Neural cell (in vitro differentiated cells): Measurements from ENCODE around the gene SLC22A14. TPM values are rescaled to one million over a fixed set of nuclear protein-coding genes. Genes with fewer than 3 reads are reported as not detected.

Source experiments
- H2AFZ ChIP-seq: fragments of 200-600, 300-800 bp; sonication (generic), shearing (Covaris generic); 2 replicates; pipeline ENCODE4 v1.6.0; 2014; ENCODE audit warnings: low read depth, mild to moderate bottlenecking, antibody characterized with exemption, low read length, moderate library complexity
- H3F3A ChIP-seq: fragments of 200-600 bp; shearing (Covaris generic); 2 replicates; pipeline ENCODE4 v1.6.1; 2016; ENCODE audit warnings: mild to moderate bottlenecking, moderate library complexity, mixed read lengths, antibody characterized with exemption, low read length; ENCODE audit not compliant: insufficient read depth, poor library complexity, severe bottlenecking
- H3K27ac ChIP-seq: fragments of 200-600, 300-800 bp; sonication (generic), shearing (Covaris generic); 2 replicates; pipeline ENCODE4 v1.5.1; 2014; ENCODE audit warnings: mild to moderate bottlenecking, low read length, moderate library complexity
- H3K27me3 ChIP-seq: fragments of 300-800, 200-600 bp; sonication (generic), shearing (Covaris generic); 2 replicates; pipeline ENCODE4 v1.6.0; 2014; ENCODE audit warnings: mild to moderate bottlenecking, low read depth, low read length, moderate library complexity; ENCODE audit not compliant: insufficient read depth
- H3K36me3 ChIP-seq: fragments of 300-800, 200-600 bp; sonication (generic), shearing (Covaris generic); 2 replicates; pipeline ENCODE4 v1.5.1; 2014; ENCODE audit warnings: mild to moderate bottlenecking, antibody characterized with exemption, low read length, moderate library complexity; ENCODE audit not compliant: insufficient read depth
- H3K4me2 ChIP-seq: fragments of 300-800, 200-600 bp; sonication (generic), shearing (Covaris generic); 2 replicates; pipeline ENCODE4 v1.6.0; 2014; ENCODE audit warnings: mild to moderate bottlenecking, low read length
- H3K4me3 ChIP-seq: fragments of 300-800, 200-600 bp; sonication (generic), shearing (Covaris generic); 2 replicates; pipeline ENCODE4 v1.5.1; 2014; ENCODE audit warnings: mild to moderate bottlenecking, low read length, moderate library complexity
- H3K79me2 ChIP-seq: fragments of 200-600 bp; shearing (Covaris generic); replicated peaks from 2 replicates; pipeline ENCODE4 v1.6.0; 2014; ENCODE audit warnings: mild to moderate bottlenecking, low read length, moderate library complexity; ENCODE audit not compliant: insufficient read depth
- H3K9ac ChIP-seq: fragments of 300-800, 200-600 bp; sonication (generic), shearing (Covaris generic); 2 replicates; pipeline ENCODE4 v1.6.1; 2016; ENCODE audit warnings: mild to moderate bottlenecking, low read length, mixed read lengths
- H3K9me2 ChIP-seq: fragments of 200-600 bp; shearing (Covaris generic); 2 replicates; pipeline ENCODE4 v1.6.1; 2016; ENCODE audit warnings: mild to moderate bottlenecking, low read length, mixed read lengths; ENCODE audit not compliant: insufficient read depth
- H3K9me3 ChIP-seq: fragments of 200-600, 300-800 bp; sonication (generic), shearing (Covaris generic); 2 replicates; pipeline ENCODE4 v1.6.1; 2016; ENCODE audit warnings: mild to moderate bottlenecking, mixed run types, low read length, moderate library complexity, mixed read lengths
- H4K20me1 ChIP-seq: fragments of 200-600 bp; shearing (Covaris generic); 2 replicates; pipeline ENCODE4 v1.6.1; 2016; ENCODE audit warnings: mild to moderate bottlenecking, mixed run types; ENCODE audit not compliant: insufficient read depth
- EP300 ChIP-seq: fragments of 450-650 bp; conservative IDR thresholded peaks from 2 replicates; pipeline ENCODE4 v1.6.1; 2014; ENCODE audit warnings: antibody characterized with exemption, mild to moderate bottlenecking, moderate library complexity; ENCODE audit not compliant: poor library complexity, severe bottlenecking
- EZH2 ChIP-seq: fragments of 200-600, 300-800 bp; shearing (Covaris generic), sonication (generic); IDR thresholded peaks from 2 replicates; pipeline ENCODE4 v1.6.1; 2014; ENCODE audit warnings: antibody characterized with exemption, low read length, borderline replicate concordance, mild to moderate bottlenecking; ENCODE audit not compliant: insufficient read depth, poor library complexity, severe bottlenecking
- MXI1 ChIP-seq: fragments of 450-650 bp; conservative IDR thresholded peaks from 2 replicates; pipeline ENCODE4 v1.6.1; 2014; ENCODE audit warnings: antibody characterized with exemption, mild to moderate bottlenecking; ENCODE audit not compliant: poor library complexity, severe bottlenecking
- POLR2AphosphoS5 ChIP-seq: IDR thresholded peaks from 2 replicates; pipeline ENCODE4 v1.6.1; 2012
- RAD21 ChIP-seq: fragments of 450-650 bp; conservative IDR thresholded peaks from 2 replicates; pipeline ENCODE4 v1.6.1; 2014; ENCODE audit warnings: antibody characterized with exemption, mild to moderate bottlenecking, moderate library complexity
- SMC3 ChIP-seq: fragments of 450-650 bp; conservative IDR thresholded peaks from 2 replicates; pipeline ENCODE4 v1.6.1; 2014; ENCODE audit warnings: antibody characterized with exemption, mild to moderate bottlenecking, moderate library complexity; ENCODE audit not compliant: poor library complexity
- TAF1 ChIP-seq: IDR thresholded peaks from 2 replicates; pipeline ENCODE4 v1.6.1; 2012; ENCODE audit warnings: low read depth
- polyA plus RNA-seq: library from polyadenylated mRNA; depleted of rRNA; stranded (reverse); fragments of >200 nt; gene quantifications from 2 replicates; pipeline ENCODE4 v1.2.3, GENCODE V29; 2014
- TF ChIP-seq, protein P1 (sequence below): fragments of 450-650 bp; IDR thresholded peaks from 2 replicates; pipeline ENCODE4 v1.5.1; 2014; ENCODE audit warnings: antibody characterized with exemption, mild to moderate bottlenecking, moderate library complexity; ENCODE audit not compliant: poor library complexity, severe bottlenecking
- TF ChIP-seq, protein P2 (sequence below): IDR thresholded peaks from 2 replicates; pipeline ENCODE4 v1.6.1; 2012; ENCODE audit warnings: borderline replicate concordance

The SLC22A14 gene
- polyA plus RNA-seq, 1 donor from 2014 or later: 0.25 TPM

DNA sequence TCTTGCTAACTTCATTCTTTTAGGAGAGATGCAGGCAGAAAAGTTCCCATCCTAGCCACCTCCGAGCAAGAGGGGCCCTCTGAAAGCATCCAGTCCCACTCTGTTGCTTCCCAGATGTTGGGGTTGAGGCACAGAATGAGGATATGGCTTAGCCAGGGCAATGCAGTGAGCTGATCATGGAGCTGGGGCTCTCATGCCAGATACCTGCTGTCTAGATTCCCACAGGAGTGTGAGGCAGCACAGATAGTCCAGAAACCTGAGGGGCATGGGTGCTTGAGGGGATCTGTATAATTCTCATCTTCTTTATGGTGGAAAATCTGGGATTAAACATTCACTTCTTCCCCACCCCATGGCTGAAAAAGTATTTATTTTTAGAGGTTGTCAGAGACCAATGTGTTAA is 15.3 kb upstream of the SLC22A14 start:
- no peak overlapping the region for H3K4me2 ChIP-seq
- no peaks in the 10 kb centered on the region for H3K79me2 ChIP-seq
- H3K9me2 ChIP-seq: no peaks in the 10 kb centered on the region
- H3K9me3 ChIP-seq: no peaks in the 10 kb centered on the region
- no peaks in the 10 kb centered on the region for H3F3A ChIP-seq
- no peaks in the 10 kb centered on the region for H3K27me3 ChIP-seq
- H2AFZ ChIP-seq: no peak overlapping the region
- H3K4me3 ChIP-seq: no peak overlapping the region
- no peaks in the 10 kb centered on the region for H4K20me1 ChIP-seq
- TF ChIP-seq, protein P1, sequence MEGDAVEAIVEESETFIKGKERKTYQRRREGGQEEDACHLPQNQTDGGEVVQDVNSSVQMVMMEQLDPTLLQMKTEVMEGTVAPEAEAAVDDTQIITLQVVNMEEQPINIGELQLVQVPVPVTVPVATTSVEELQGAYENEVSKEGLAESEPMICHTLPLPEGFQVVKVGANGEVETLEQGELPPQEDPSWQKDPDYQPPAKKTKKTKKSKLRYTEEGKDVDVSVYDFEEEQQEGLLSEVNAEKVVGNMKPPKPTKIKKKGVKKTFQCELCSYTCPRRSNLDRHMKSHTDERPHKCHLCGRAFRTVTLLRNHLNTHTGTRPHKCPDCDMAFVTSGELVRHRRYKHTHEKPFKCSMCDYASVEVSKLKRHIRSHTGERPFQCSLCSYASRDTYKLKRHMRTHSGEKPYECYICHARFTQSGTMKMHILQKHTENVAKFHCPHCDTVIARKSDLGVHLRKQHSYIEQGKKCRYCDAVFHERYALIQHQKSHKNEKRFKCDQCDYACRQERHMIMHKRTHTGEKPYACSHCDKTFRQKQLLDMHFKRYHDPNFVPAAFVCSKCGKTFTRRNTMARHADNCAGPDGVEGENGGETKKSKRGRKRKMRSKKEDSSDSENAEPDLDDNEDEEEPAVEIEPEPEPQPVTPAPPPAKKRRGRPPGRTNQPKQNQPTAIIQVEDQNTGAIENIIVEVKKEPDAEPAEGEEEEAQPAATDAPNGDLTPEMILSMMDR: no peak
- TF ChIP-seq POLR2AphosphoS5 (no peak), SMC3 (no peak), TAF1 (no peak), EZH2 (no peak), RAD21 (no peak), EP300 (no peak), MXI1 (no peak)
- TF ChIP-seq, protein P2, sequence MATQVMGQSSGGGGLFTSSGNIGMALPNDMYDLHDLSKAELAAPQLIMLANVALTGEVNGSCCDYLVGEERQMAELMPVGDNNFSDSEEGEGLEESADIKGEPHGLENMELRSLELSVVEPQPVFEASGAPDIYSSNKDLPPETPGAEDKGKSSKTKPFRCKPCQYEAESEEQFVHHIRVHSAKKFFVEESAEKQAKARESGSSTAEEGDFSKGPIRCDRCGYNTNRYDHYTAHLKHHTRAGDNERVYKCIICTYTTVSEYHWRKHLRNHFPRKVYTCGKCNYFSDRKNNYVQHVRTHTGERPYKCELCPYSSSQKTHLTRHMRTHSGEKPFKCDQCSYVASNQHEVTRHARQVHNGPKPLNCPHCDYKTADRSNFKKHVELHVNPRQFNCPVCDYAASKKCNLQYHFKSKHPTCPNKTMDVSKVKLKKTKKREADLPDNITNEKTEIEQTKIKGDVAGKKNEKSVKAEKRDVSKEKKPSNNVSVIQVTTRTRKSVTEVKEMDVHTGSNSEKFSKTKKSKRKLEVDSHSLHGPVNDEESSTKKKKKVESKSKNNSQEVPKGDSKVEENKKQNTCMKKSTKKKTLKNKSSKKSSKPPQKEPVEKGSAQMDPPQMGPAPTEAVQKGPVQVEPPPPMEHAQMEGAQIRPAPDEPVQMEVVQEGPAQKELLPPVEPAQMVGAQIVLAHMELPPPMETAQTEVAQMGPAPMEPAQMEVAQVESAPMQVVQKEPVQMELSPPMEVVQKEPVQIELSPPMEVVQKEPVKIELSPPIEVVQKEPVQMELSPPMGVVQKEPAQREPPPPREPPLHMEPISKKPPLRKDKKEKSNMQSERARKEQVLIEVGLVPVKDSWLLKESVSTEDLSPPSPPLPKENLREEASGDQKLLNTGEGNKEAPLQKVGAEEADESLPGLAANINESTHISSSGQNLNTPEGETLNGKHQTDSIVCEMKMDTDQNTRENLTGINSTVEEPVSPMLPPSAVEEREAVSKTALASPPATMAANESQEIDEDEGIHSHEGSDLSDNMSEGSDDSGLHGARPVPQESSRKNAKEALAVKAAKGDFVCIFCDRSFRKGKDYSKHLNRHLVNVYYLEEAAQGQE: no peak
- no peaks in the 10 kb centered on the region for H3K36me3 ChIP-seq
- H3K9ac ChIP-seq: no peak overlapping the region
- no peak overlapping the region for H3K27ac ChIP-seq

DNA sequence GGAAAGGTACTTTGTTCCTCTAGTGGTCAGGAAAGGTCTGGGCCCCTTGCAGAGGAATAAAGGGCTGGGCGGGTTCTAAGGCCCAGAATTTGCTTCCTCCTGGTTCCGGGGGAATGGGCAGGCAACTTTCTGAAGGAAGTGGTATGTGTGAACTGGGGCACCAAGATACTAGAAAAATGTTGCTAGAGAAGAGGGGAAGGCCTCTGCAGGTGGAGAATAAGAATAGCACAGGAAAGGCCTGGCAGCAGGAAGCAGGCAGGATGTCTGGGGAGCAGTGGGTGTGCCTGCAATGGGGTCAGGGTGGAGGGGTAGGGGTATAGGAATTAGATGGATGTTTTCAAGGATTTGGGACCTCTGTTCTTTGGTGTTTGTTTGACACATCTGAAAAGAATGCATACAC is 14.4 kb upstream of the SLC22A14 start:
- H3K9me3 ChIP-seq: no peaks in the 10 kb centered on the region
- no peak overlapping the region for H3K4me3 ChIP-seq
- no peak overlapping the region for H3K27ac ChIP-seq
- H3K9ac ChIP-seq: no peak overlapping the region
- H3K4me2 ChIP-seq: no peak overlapping the region
- TF ChIP-seq TAF1 (no peak), MXI1 (no peak), EZH2 (no peak), POLR2AphosphoS5 (no peak), SMC3 (no peak), RAD21 (no peak), EP300 (no peak)
- TF ChIP-seq, protein P2: no peak
- no peaks in the 10 kb centered on the region for H3K9me2 ChIP-seq
- no peaks in the 10 kb centered on the region for H3K79me2 ChIP-seq
- no peaks in the 10 kb centered on the region for H3K36me3 ChIP-seq
- H3K27me3 ChIP-seq: no peaks in the 10 kb centered on the region
- no peak overlapping the region for H2AFZ ChIP-seq
- no peaks in the 10 kb centered on the region for H3F3A ChIP-seq
- H4K20me1 ChIP-seq: no peaks in the 10 kb centered on the region
